Sigmoid colon (tissue), 4 donors: ENCODE data around the gene KIF20A.
"Not testable (repeated sequence)": the region's sequence is repeated elsewhere in the genome, so short reads cannot be mapped to it uniquely, and the experiment has no call there.

ENCODE experiments used
- CTCF ChIP-seq, 4 experiments: fragments of 450-650 bp in 3 of 4; fragments of 200-600 bp in 1 of 4; IDR thresholded peaks; one replicate each; pipeline ENCODE4 v1.5.1; 2016 to 2019; ENCODE audit warnings: antibody characterized with exemption in 4 of 4, mild to moderate bottlenecking in 3 of 4, moderate library complexity in 2 of 4
- EP300 ChIP-seq, 4 donors: sonication (generic); formaldehyde crosslinking; IDR thresholded peaks; one replicate each; pipeline ENCODE4 v1.6.1; 2017; ENCODE audit warnings: antibody characterized with exemption in 4 of 4
- POLR2AphosphoS5 ChIP-seq, 4 donors: sonication (generic); formaldehyde crosslinking; IDR thresholded peaks; one replicate each; pipeline ENCODE4 v1.6.1; 2017; ENCODE audit warnings: antibody characterized with exemption in 4 of 4

- not testable (repeated sequence) for TF ChIP-seq EP300, CTCF, POLR2AphosphoS5 (IDR thresholded peaks at IDR 0.05)
Measured at GRCh38 chr5:138193859-138194258, 14.9 kb downstream of the KIF20A start.
